GM23248 (cell line): Measurements from ENCODE around the gene PDXDC1.

Source experiments
- EZH2 ChIP-seq: fragments of 200-600 bp; sonication (generic); IDR thresholded peaks from 2 replicates; pipeline ENCODE4 v1.6.1; 2018; ENCODE audit warnings: antibody characterized with exemption, mild to moderate bottlenecking; ENCODE audit not compliant: insufficient read depth, poor library complexity, severe bottlenecking
- EZH2phosphoT487 ChIP-seq: fragments of 200-600 bp; sonication (generic); IDR thresholded peaks from 2 replicates; pipeline ENCODE4 v1.6.1; 2018; ENCODE audit warnings: antibody characterized with exemption, moderate library complexity, mild to moderate bottlenecking, low read depth; ENCODE audit not compliant: insufficient read depth

- no peak for TF ChIP-seq EZH2phosphoT487
- no peak for TF ChIP-seq EZH2
Observed at GRCh38 chr16:14963281-14964173, 11.3 kb upstream of the PDXDC1 start.
